ENCODE measurements around the gene PSMB11. TPM values are rescaled to one million over a fixed set of nuclear protein-coding genes. Genes with fewer than 3 reads are reported as not detected.

The PSMB11 gene
- total and polyA plus RNA-seq, 11 donors = not detected

DNA sequence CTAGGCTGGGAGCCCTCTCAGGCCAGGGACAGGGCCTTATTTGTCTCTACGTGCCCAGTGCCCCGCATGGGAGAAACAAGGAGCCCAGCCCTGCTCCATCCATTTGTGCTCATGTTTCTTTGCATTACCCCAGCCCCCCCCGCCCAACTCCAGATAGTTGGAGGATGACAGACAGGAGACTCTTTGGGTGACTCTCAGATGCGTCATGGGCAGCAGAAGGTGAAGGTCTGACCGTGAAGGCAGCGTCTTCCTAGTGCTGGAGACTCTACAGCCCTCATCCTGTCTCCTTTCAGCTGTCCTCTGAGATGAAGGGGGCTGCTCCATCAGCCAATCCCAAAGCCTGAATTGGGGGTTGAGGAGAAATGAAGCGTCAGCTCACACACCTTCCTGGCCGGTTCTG is 283 bp upstream of the PSMB11 start:
- TF ChIP-seq, protein P1, sequence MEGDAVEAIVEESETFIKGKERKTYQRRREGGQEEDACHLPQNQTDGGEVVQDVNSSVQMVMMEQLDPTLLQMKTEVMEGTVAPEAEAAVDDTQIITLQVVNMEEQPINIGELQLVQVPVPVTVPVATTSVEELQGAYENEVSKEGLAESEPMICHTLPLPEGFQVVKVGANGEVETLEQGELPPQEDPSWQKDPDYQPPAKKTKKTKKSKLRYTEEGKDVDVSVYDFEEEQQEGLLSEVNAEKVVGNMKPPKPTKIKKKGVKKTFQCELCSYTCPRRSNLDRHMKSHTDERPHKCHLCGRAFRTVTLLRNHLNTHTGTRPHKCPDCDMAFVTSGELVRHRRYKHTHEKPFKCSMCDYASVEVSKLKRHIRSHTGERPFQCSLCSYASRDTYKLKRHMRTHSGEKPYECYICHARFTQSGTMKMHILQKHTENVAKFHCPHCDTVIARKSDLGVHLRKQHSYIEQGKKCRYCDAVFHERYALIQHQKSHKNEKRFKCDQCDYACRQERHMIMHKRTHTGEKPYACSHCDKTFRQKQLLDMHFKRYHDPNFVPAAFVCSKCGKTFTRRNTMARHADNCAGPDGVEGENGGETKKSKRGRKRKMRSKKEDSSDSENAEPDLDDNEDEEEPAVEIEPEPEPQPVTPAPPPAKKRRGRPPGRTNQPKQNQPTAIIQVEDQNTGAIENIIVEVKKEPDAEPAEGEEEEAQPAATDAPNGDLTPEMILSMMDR (IDR thresholded peaks at IDR 0.05) = no peak
- TF ChIP-seq POLR2A (IDR thresholded peaks at IDR 0.05) = no peak
- no peak overlapping the region for H3K27ac ChIP-seq
- H3K36me3 ChIP-seq = no peaks in the 10 kb centered on the region
- H3K27me3 ChIP-seq = no peaks in the 10 kb centered on the region
- no peak for DNase-seq
- H3K4me3 ChIP-seq = no peak overlapping the region
- peaks cover 0 to 28% (median 11%) of the 10 kb centered on the region in 12 donors for H3K4me1 ChIP-seq
- 88 to 94% (median 90%) methylated on average over 8 of the region's 8 CpGs for WGBS, 4 donors
- no peaks in the 10 kb centered on the region for H3K9me3 ChIP-seq
- ATAC-seq = no peak
- intact Hi-C loops (cut with DNase I) = no loop called here

DNA sequence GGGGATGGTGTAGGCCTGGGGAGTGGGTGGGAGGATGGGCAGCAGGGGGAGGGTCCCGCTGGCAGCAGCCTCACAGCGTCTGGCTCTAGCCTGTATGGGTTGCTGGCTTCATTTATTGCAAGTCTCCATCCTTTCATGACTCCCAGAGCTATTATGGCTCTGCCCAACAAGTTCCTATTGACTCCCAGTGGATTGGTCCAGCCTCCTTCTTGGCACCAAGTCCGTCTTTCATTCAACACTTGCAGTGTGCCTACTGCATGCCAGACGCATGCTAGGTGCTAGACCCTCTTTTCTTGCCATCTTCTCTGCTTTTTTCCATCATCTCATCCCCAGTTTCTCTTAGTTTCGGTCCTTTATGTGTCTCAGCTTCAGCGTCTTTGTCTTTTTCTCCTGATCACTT is 1.1 kb downstream of the PSMB11 start:
- H3K27me3 ChIP-seq = no peaks in the 10 kb centered on the region
- H3K4me1 ChIP-seq = peaks cover 3 to 38% (median 14%) of the 10 kb centered on the region in 12 donors
- intact Hi-C loops (cut with DNase I) = no loop called here
- no peak overlapping the region for H3K27ac ChIP-seq
- no peak overlapping the region for H3K4me3 ChIP-seq
- WGBS, 4 donors = 85 to 93% (median 89%) methylated on average over 5 to 6 of the region's 6 CpGs
- no peak for ATAC-seq
- TF ChIP-seq POLR2A (IDR thresholded peaks at IDR 0.05) = no peak
- TF ChIP-seq, protein P1 (IDR thresholded peaks at IDR 0.05) = no peak
- H3K9me3 ChIP-seq = no peaks in the 10 kb centered on the region
- DNase-seq = no peak
- no peaks in the 10 kb centered on the region for H3K36me3 ChIP-seq

DNA sequence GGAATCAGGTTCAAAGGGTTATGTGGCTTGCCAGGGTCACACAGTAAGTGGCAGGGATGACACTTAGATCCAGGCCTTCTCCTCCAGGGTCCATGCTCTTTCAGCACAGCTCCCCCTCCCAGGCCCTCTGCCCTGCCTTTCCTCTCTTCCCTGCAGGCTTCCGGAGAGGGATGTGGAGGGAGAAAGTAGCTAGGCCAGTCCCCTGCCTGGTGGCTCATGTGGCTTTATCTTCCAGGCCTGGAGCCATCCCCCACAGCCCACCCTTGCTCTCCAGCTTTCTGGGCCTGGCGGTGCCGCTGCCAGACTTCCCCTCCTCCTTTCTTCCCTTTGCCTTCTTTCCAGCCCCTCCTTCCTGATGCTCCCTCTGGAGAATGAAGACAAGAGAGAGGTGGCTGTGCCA is 1.7 kb downstream of the PSMB11 start:
- intact Hi-C loops (cut with DNase I) = no loop called here

DNA sequence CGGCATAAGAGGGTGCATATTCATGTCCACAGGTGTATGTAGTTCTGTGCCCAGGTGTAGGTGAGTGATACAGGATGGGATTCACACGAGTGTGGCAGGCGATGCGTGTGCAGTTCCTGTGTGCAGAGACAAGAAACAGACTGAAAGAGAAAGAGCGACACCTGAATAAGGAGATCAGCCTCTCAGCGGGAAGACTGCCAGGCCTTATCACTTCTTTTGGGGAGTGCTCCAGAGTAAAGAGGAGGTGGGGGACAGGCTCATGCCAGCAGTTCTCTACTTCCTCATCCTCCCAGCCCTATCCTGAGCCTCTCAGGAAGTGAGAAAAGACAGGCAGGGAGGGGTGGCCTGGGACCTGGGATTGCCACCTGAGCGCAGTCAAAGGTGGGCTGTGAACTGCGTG is 2.8 kb downstream of the PSMB11 start:
- Histone ChIP-seq H3K9me3 (no peaks in the 10 kb centered on the region), H3K27me3 (no peaks in the 10 kb centered on the region), H3K36me3 (no peaks in the 10 kb centered on the region), H3K4me1 (peaks cover 3 to 38% (median 14%) of the 10 kb centered on the region in 12 donors), H3K4me3 (no peak overlapping the region), H3K27ac (peak overlapping the region in 7 of 12 donors; percentile 22 to 78 (median 33))
- DNase-seq = no peak
- TF ChIP-seq, protein P1 (IDR thresholded peaks at IDR 0.05) = no peak
- TF ChIP-seq POLR2A (IDR thresholded peaks at IDR 0.05) = no peak
- intact Hi-C loops (cut with DNase I) = no loop called here
- WGBS, 4 donors = 79 to 89% (median 86%) methylated on average over 8 of the region's 8 CpGs
- no peak for ATAC-seq

More for the DNA sequence above, 1.7 kb downstream of the PSMB11 start:
- DNase-seq (no peak), ATAC-seq (no peak)
- H3K27ac ChIP-seq = no peak overlapping the region
- no peaks in the 10 kb centered on the region for H3K36me3 ChIP-seq
- 77 to 91% (median 83%) methylated on average over 3 of the region's 3 CpGs for WGBS, 4 donors
- no peak for TF ChIP-seq POLR2A (IDR thresholded peaks at IDR 0.05)
- TF ChIP-seq, protein P1 (IDR thresholded peaks at IDR 0.05) = no peak
- peaks cover 3 to 38% (median 14%) of the 10 kb centered on the region in 12 donors for H3K4me1 ChIP-seq
- H3K4me3 ChIP-seq = no peak overlapping the region
- no peaks in the 10 kb centered on the region for H3K9me3 ChIP-seq
- no peaks in the 10 kb centered on the region for H3K27me3 ChIP-seq

Measured in heart left ventricle (tissue), 16 donors.